Measurements from ENCODE around the gene NDFIP2.

Gene NDFIP2

GRCh38 chr13:79604752-79605151 lies 123.8 kb downstream of the NDFIP2 start:
- FAIRE-seq, result no peak

All from colon (tissue), 2 donors.